Superior temporal gyrus (tissue), 1 donor: ENCODE data around the gene LCE2D.

Source experiments
- DNase-seq: peaks from one replicate; pipeline ENCODE4 v3.0.0-alpha.2; 2016; ENCODE audit errors: extremely low spot score

Gene LCE2D

GRCh38 chr1:152697701-152698600 lies 34.8 kb downstream of the LCE2D start, which contains the start of gene LCE2A:
LCE2A (plus strand) TSS chr1:152698345; CDS start chr1:152698902, 557 bp downstream.
- no peak for DNase-seq

GRCh38 chr1:152699746-152700145 lies 36.6 kb downstream of the LCE2D start:
- no peak for DNase-seq

GRCh38 chr1:152707860-152708259 lies 44.7 kb downstream of the LCE2D start, which contains the start of gene LCE4A:
LCE4A (plus strand) TSS chr1:152708160; CDS start chr1:152709076, 916 bp downstream.
- no peak for DNase-seq
